HFF-Myc (cell line): Measurements from ENCODE around the gene CABLES1.
"Not testable (repeated sequence)": the region's sequence is repeated elsewhere in the genome, so short reads cannot be mapped to it uniquely, and the experiment has no call there.

Experiments
- DNase-seq: peaks from one replicate; pipeline ENCODE4 v3.0.0-alpha.2; 2011; ENCODE audit warnings: low read depth; ENCODE audit errors: extremely low read depth
- H3K4me3 ChIP-seq: replicated peaks from 2 replicates; pipeline ENCODE4 v1.5.1; 2011; ENCODE audit warnings: low read depth, mild to moderate bottlenecking, control low read depth, low read length
- TF ChIP-seq, protein P1 (sequence below): IDR thresholded peaks from 2 replicates; pipeline ENCODE4 v1.5.1; 2012; ENCODE audit warnings: mild to moderate bottlenecking, low read depth, low read length, control low read depth; ENCODE audit errors: missing control alignments

Gene CABLES1

DNA sequence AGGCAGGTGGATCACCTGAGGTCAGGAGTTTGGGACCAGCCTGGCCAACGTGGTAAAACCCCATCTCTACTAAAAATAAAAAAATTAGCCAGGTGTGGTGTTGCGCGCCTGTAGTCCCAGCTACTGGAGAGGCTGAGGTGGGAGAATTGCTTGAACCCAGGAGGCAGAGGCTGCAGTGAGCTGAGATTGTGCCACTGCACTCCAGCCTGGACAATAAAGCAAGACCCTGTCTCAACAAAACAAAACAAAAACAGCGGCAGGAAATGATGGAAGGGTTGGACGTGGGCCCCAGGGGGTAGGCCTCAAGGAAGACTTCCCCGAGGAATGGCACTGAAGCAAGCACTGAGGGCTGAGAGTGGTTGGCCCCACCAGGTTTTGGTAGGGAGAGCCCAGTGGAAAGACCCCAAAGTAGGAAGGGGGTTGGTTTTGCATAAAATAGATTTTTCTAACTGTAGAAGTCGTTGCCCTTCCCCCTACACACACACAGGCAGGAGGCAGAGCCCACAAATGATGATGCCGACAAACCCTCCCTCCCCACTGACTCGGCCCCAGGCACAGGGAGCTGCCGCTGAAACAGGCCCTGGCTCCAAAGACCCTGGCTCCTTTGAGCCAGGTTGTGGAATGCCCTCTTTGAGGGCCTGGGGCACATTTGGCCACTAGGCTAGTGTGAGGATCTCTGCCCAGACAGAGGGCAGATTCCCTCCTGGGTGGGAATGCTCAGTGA lies 104.8 kb downstream of the CABLES1 start:
- H3K4me3 ChIP-seq: no peak overlapping the region
- TF ChIP-seq, protein P1, sequence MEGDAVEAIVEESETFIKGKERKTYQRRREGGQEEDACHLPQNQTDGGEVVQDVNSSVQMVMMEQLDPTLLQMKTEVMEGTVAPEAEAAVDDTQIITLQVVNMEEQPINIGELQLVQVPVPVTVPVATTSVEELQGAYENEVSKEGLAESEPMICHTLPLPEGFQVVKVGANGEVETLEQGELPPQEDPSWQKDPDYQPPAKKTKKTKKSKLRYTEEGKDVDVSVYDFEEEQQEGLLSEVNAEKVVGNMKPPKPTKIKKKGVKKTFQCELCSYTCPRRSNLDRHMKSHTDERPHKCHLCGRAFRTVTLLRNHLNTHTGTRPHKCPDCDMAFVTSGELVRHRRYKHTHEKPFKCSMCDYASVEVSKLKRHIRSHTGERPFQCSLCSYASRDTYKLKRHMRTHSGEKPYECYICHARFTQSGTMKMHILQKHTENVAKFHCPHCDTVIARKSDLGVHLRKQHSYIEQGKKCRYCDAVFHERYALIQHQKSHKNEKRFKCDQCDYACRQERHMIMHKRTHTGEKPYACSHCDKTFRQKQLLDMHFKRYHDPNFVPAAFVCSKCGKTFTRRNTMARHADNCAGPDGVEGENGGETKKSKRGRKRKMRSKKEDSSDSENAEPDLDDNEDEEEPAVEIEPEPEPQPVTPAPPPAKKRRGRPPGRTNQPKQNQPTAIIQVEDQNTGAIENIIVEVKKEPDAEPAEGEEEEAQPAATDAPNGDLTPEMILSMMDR: no peak
- no peak for DNase-seq

DNA sequence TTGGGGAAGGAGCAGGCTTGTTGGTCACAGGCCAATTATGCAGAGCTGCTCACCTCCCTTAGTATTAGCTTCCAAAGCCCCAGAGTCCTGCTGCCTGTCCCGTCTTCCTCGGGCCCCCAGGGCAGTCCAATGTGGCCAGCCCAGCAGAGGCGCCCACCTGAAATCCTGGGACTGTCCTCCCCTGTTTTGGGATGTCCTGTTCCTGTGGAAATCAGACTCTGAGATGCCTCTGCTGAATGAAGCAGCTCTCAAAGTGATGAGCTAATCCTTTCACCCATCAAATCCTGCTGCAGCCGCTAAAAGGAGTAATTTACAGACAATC lies 105.3 kb downstream of the CABLES1 start:
- TF ChIP-seq, protein P1: no peak
- no peak overlapping the region for H3K4me3 ChIP-seq
- no peak for DNase-seq

DNA sequence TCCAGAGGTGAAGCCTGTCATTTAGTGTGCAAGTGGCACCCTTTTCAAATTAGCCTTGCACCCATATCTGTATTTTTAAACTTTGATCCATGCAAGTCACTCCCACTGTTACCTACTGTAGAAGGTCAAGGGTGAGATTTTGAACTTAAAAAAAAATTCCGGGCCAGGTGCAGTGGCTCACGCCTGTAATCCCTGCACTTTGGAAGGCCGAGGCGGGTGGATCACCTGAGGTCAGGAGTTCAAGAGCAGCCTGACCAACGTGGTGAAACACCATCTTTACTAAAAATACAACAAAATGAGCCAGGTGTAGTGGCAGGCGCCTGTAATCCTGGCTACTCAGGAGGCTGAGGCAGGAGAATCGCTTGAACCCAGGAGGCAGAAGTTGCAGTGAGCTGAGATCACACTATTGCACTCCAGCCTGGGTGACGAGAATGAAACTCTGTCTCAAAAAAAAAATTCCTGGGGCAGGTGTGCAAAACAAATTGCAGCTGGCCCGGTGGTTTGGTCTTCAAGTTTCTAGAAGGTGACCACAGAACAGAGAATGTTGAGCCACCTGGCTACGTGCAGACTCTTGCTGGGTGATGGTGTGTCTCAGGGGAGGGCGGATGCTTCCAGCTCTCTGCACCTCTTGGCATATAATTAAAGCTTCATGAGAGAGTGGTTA lies 106.7 kb downstream of the CABLES1 start:
- not testable (repeated sequence) for H3K4me3 ChIP-seq, DNase-seq

DNA sequence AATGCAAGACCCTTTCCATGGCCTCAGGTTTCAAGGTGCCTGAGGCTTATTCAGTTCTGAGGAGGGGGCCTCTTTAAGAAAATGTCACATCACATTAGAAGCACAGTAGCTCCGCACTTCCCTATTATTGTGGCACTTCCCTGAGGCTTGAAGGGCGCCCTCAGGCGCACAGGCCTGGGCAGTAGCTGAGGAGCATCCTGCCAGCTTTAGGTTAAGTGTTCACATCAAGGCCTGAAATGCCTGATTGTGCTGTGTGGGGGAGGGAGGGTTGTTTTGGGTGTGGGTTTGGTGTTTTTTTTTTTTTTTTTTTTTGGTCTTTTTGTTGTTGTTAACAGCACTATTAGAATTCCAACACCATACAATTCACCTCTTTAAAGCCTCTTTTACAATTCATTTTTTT lies 107.9 kb downstream of the CABLES1 start:
- TF ChIP-seq, protein P1: no peak
- no peak for DNase-seq
- no peak overlapping the region for H3K4me3 ChIP-seq

DNA sequence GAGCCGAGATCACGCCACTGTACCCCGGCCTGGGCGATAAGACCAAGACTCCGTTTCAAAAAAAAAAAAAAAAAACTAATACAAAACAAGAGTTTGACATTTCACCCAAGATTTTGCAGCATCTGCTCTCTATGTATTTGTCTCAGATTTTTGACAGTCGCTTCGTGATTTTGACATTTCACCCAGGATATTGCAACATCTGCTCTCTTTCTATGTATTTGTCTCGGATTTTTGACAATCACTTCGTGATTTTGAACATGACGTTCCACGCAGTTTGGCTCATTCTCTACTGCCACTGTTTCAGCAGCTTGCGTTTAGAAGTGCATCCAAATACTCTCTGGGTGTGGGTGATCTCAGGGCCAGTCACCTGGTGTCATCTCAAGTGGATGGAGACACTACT lies 108.5 kb downstream of the CABLES1 start:
- TF ChIP-seq, protein P1: no peak
- DNase-seq: no peak

DNA sequence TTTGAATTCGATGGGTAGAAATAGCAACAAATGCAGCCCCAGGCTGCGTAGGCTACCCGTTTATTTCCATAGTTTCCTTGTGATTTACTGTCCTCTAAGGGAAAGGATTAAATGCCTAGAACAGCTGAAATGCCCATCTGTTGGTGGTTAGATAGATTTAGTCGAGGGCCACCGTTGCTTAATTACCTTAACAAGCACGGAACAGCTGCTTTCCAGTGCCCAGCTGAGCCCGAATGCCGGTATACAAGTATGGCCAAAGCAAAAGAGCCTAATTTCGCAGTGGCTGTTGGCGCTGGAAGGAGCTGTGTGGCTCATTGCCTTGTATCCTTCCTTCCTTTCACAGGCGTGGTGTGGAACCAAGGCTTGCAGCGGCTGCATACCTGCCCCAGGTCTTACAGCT lies 109.1 kb downstream of the CABLES1 start:
- no peak for DNase-seq
- TF ChIP-seq, protein P1: no peak
- H3K4me3 ChIP-seq: no peak overlapping the region

More for the DNA sequence above, 108.5 kb downstream of the CABLES1 start:
- H3K4me3 ChIP-seq: no peak overlapping the region

DNA sequence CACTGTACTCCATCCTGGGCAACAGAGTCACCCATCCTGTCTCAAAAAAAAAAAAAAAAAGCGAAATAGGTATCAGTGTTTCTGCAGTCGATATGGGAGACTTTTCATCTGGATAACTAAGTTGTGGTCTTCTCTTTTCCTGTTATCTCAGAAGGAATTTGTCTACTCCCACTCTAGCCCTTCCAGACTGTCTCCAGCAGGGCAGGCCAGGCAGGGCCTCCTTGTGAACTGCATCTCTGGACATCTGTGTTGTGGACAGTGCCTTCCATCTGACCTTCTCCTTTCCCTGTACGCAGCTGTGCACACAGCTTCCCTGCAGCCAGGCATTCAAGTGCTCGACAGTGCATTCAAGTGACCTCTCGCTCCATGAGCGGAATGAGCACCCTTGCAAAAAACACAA lies 110.2 kb downstream of the CABLES1 start:
- no peak overlapping the region for H3K4me3 ChIP-seq
- no peak for DNase-seq
- TF ChIP-seq, protein P1: no peak
